Tibial nerve (tissue), 4 donors: ENCODE measurements around the gene VARS2. TPM values are rescaled to one million over a fixed set of nuclear protein-coding genes. Genes with fewer than 3 reads are reported as not detected.
"Not testable (repeated sequence)": the region's sequence is repeated elsewhere in the genome, so short reads cannot be mapped to it uniquely, and the experiment has no call there.

Experiments
- DNase-seq, 2 donors: peaks; one replicate each; pipeline ENCODE4 v3.0.0-alpha.2; 2019; ENCODE audit warnings: low spot score in 2 of 2
- H3K27ac ChIP-seq, 4 donors: fragments of 200-600 bp; sonication (generic) in 3 of 4; one replicate each; pipeline ENCODE4 v1.5.1; 2017 to 2019; ENCODE audit warnings: mild to moderate bottlenecking in 1 of 4
- H3K27me3 ChIP-seq, 2 donors: fragments of 200-600 bp; sonication (generic) in 1 of 2; one replicate each; pipeline versions ENCODE4 v1.5.1 to v1.6.0; 2017 to 2019
- H3K36me3 ChIP-seq, 3 donors: fragments of 200-600 bp; sonication (generic); one replicate each; pipeline ENCODE4 v1.5.1; 2018 to 2019
- H3K4me1 ChIP-seq, 4 donors: fragments of 200-600 bp; sonication (generic) in 3 of 4; one replicate each; pipeline ENCODE4 v1.5.1; 2017 to 2019
- H3K4me3 ChIP-seq, 4 donors: fragments of 200-600 bp; sonication (generic) in 3 of 4; one replicate each; pipeline ENCODE4 v1.5.1; 2017 to 2019; ENCODE audit warnings: mild to moderate bottlenecking in 1 of 4, moderate library complexity in 1 of 4
- H3K9me3 ChIP-seq, 4 donors: fragments of 200-600 bp; sonication (generic) in 3 of 4; one replicate each; pipeline ENCODE4 v1.5.1; 2017 to 2019
- EP300 ChIP-seq, 2 donors: sonication (generic); formaldehyde crosslinking; IDR thresholded peaks; one replicate each; pipeline ENCODE4 v1.6.1; 2017; ENCODE audit warnings: antibody characterized with exemption in 2 of 2, mild to moderate bottlenecking in 1 of 2
- POLR2A ChIP-seq, 2 donors: fragments of 450-650 bp; IDR thresholded peaks; one replicate each; pipeline ENCODE4 v1.6.1; 2017; ENCODE audit warnings: antibody characterized with exemption in 2 of 2, mild to moderate bottlenecking in 2 of 2, moderate library complexity in 2 of 2
- WGBS, 2 donors: methylation state at CpG; one replicate each; pipeline ENCODE4 v1.1.5; 2018; 5-methylcytosine and 5-hydroxymethylcytosine counted together
- total RNA-seq, 4 donors: library from RNA; depleted of rRNA; stranded (reverse); fragments of >200 nt; gene quantifications; one replicate each; pipeline ENCODE4 v1.1.0, GENCODE V29; 2016
- TF ChIP-seq, protein P1 (sequence below), 5 experiments: fragments of 200-600 bp in 3 of 5; fragments of 450-650 bp in 2 of 5; sonication (generic) in 3 of 5; IDR thresholded peaks; one replicate each; pipeline ENCODE4 v1.5.1; 2016 to 2019; ENCODE audit warnings: antibody characterized with exemption in 5 of 5, mild to moderate bottlenecking in 3 of 5, moderate library complexity in 2 of 5

Gene VARS2
- total RNA-seq, 4 donors from 2014 or later: 22.6 to 26.2 (median 24.7) TPM

DNA sequence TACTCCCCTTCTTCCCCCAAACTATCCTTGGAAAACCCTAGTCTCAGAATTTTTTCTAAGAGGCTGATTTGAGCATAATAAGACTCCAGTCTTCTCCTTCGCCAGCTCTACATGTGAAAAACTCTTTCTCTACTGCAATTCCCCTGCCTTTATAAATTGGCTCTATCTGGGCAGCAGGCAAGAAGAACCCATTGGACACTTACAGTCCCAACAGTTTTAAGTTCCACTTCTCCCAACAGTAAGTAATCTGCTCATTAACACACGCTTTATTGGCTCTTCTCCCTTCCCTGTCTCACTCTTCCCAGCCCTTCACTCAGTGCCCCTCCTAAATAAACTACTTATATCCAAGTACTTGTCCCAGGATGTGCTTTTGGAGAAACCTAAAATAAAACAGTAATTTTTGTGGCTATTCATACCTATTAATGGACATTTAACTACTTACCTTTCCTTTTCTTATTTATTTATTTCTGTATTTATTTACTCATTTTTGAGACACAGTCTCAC is 40.8 kb upstream of the VARS2 start:
- TF ChIP-seq POLR2A (IDR thresholded peaks at IDR 0.05) (no peak), EP300 (IDR thresholded peaks at IDR 0.05) (no peak)
- TF ChIP-seq, protein P1, sequence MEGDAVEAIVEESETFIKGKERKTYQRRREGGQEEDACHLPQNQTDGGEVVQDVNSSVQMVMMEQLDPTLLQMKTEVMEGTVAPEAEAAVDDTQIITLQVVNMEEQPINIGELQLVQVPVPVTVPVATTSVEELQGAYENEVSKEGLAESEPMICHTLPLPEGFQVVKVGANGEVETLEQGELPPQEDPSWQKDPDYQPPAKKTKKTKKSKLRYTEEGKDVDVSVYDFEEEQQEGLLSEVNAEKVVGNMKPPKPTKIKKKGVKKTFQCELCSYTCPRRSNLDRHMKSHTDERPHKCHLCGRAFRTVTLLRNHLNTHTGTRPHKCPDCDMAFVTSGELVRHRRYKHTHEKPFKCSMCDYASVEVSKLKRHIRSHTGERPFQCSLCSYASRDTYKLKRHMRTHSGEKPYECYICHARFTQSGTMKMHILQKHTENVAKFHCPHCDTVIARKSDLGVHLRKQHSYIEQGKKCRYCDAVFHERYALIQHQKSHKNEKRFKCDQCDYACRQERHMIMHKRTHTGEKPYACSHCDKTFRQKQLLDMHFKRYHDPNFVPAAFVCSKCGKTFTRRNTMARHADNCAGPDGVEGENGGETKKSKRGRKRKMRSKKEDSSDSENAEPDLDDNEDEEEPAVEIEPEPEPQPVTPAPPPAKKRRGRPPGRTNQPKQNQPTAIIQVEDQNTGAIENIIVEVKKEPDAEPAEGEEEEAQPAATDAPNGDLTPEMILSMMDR (IDR thresholded peaks at IDR 0.05): no peak
- peaks cover 0 to 25% (median 10%) of the 10 kb centered on the region in 4 donors for H3K4me1 ChIP-seq
- H3K27me3 ChIP-seq: no peaks in the 10 kb centered on the region
- no peaks in the 10 kb centered on the region for H3K36me3 ChIP-seq
- no peak overlapping the region for H3K27ac ChIP-seq
- DNase-seq: no peak
- WGBS, 2 donors: 92 to 93% methylated on average over 2 of the region's 2 CpGs
- peaks cover 0 to 48% (median 0%) of the 10 kb centered on the region in 4 donors for H3K9me3 ChIP-seq
- H3K4me3 ChIP-seq: no peak overlapping the region

DNA sequence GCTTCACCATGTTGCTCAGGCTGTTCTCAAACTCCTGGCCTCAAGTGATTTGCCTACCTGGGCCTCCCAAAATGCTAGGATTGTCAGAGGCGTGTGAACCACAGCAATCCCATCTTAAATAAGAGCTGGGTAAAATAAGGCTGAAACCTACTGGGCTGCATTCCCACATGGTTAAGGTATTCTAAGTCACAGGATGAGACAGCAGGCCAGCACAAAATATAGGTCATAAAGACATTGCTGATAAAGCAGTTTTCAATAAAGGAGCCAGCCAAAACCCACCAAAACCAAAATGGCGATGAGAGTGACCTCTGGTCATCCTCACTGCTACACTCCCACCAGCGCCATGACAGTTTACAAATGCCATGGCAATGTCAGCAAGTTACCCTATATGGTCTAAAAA is 40.2 kb upstream of the VARS2 start:
- WGBS, 2 donors: 92 to 96% methylated on average over 3 of the region's 3 CpGs
- not testable (repeated sequence) for DNase-seq, H3K27me3 ChIP-seq

GRCh38 chr6:30875244-30876038 is 38.6 kb upstream of the VARS2 start:
- Histone ChIP-seq H3K27me3 (no peaks in the 10 kb centered on the region), H3K4me3 (no peak overlapping the region), H3K27ac (peak overlapping the region in 1 of 4 donors; percentile 83), H3K4me1 (peaks cover 0 to 26% (median 10%) of the 10 kb centered on the region in 4 donors), H3K36me3 (no peaks in the 10 kb centered on the region), H3K9me3 (peaks cover 0 to 27% (median 0%) of the 10 kb centered on the region in 4 donors)
- no peak for DNase-seq
- TF ChIP-seq POLR2A (IDR thresholded peaks at IDR 0.05) (no peak), EP300 (IDR thresholded peaks at IDR 0.05) (no peak)
- TF ChIP-seq, protein P1 (IDR thresholded peaks at IDR 0.05): no peak
- WGBS, 2 donors: 77 to 78% methylated on average over 18 of the region's 18 CpGs

More for the DNA sequence above, 40.2 kb upstream of the VARS2 start:
- peaks cover 0 to 43% (median 0%) of the 10 kb centered on the region in 4 donors for H3K9me3 ChIP-seq
- H3K4me1 ChIP-seq: peaks cover 0 to 26% (median 10%) of the 10 kb centered on the region in 4 donors
- H3K27ac ChIP-seq, H3K36me3 ChIP-seq, H3K4me3 ChIP-seq: not testable (repeated sequence)

GRCh38 chr6:30876039-30876730 is 37.9 kb upstream of the VARS2 start:
- Histone ChIP-seq H3K27ac (peak overlapping the region; percentile 23 to 89 (median 82)), H3K4me3 (no peak overlapping the region), H3K36me3 (no peaks in the 10 kb centered on the region), H3K4me1 (peaks cover 0 to 29% (median 10%) of the 10 kb centered on the region in 4 donors), H3K9me3 (peaks cover 0 to 21% (median 0%) of the 10 kb centered on the region in 4 donors), H3K27me3 (no peaks in the 10 kb centered on the region)
- TF ChIP-seq EP300 (IDR thresholded peaks at IDR 0.05): peak in 1 of 2 donors; percentile 75
- TF ChIP-seq, protein P1 (IDR thresholded peaks at IDR 0.05): no peak
- no peak for TF ChIP-seq POLR2A (IDR thresholded peaks at IDR 0.05)
- WGBS, 2 donors: 44 to 45% methylated on average over 4 of the region's 4 CpGs
- peak in 1 of 2 donors; percentile 40 for DNase-seq

- Histone ChIP-seq H3K4me3 (peak overlapping the region; percentile 11 to 41 (median 26)), H3K36me3 (no peaks in the 10 kb centered on the region), H3K27ac (peak overlapping the region; percentile 80 to 89 (median 82)), H3K27me3 (no peaks in the 10 kb centered on the region), H3K9me3 (peaks cover 0 to 6% (median 0%) of the 10 kb centered on the region in 4 donors), H3K4me1 (peaks cover 0 to 36% (median 16%) of the 10 kb centered on the region in 4 donors)
- TF ChIP-seq EP300 (IDR thresholded peaks at IDR 0.05): peak in 1 of 2 donors; percentile 73
- TF ChIP-seq, protein P1 (IDR thresholded peaks at IDR 0.05): peak; percentile 86 to 95 (median 93)
- TF ChIP-seq POLR2A (IDR thresholded peaks at IDR 0.05): no peak
- 13 to 15% methylated on average over 15 of the region's 15 CpGs for WGBS, 2 donors
- DNase-seq: peak; percentile 90 to 96
These were observed 36.4 kb upstream of the VARS2 start for GRCh38 chr6:30877419-30878262.
